Left lung (tissue), 10 donors: ENCODE data around the gene FKBP11. TPM values are rescaled to one million over a fixed set of nuclear protein-coding genes. Genes with fewer than 3 reads are reported as not detected.

Experiments
- ATAC-seq: fragments of 200-7000 bp; cut with Tn5 transposase; one replicate; pipeline ENCODE4 v1.9.1; 2020; ENCODE audit warnings: moderate library complexity
- DNase-seq, 4 donors: peaks; one replicate each; pipeline ENCODE4 v3.0.0-alpha.2; 2013 to 2020
- H3K27ac ChIP-seq, 2 donors: fragments of 200-600 bp; sonication (generic) in 1 of 2; one replicate each; pipeline versions ENCODE4 v1.5.0 to v1.8.0; 2020 to 2021
- H3K27me3 ChIP-seq, 2 donors: fragments of 200-600 bp; sonication (generic) in 1 of 2; one replicate each; pipeline versions ENCODE4 v1.5.0 to v1.8.0; 2020 to 2021
- H3K36me3 ChIP-seq, 2 donors: fragments of 200-600 bp; sonication (generic) in 1 of 2; one replicate each; pipeline versions ENCODE4 v1.5.0 to v1.8.0; 2020 to 2021
- H3K4me1 ChIP-seq, 2 donors: fragments of 200-600 bp; one replicate each; pipeline ENCODE4 v1.8.0; 2021
- H3K4me3 ChIP-seq, 2 donors: fragments of 200-600 bp; sonication (generic) in 1 of 2; one replicate each; pipeline versions ENCODE4 v1.5.0 to v1.8.0; 2020 to 2021; ENCODE audit warnings: mild to moderate bottlenecking in 1 of 2
- H3K9me3 ChIP-seq, 2 donors: fragments of 200-600 bp; sonication (generic) in 1 of 2; one replicate each; pipeline versions ENCODE4 v1.5.0 to v1.8.0; 2020 to 2021
- intact Hi-C, 2 donors: fragments of 100-400 bp; cut with DNase I; formaldehyde crosslinking; loops; one replicate each; pipeline versions ENCODE4 v1.11.2 to v1.14.2; 2022
- polyA plus RNA-seq, 6 donors: library from polyadenylated mRNA; unstranded; fragments of 120-200 nt; gene quantifications; one replicate each; pipeline ENCODE4 v1.2.1, GENCODE V29; 2013; ENCODE audit not compliant: insufficient read length in 6 of 6
- total RNA-seq, 2 donors: library from RNA; stranded (reverse); fragmentation: NEBNext Ultra II Directional; extraction: Animal tissue kit (Norgen Biotek cat#: 25700); gene quantifications; one replicate each; pipeline ENCODE4 v1.2.1, GENCODE V29; 2021
- TF ChIP-seq, protein P1 (sequence below), 2 donors: fragments of 200-600 bp; sonication (generic) in 1 of 2; IDR thresholded peaks; one replicate each; pipeline versions ENCODE4 v1.5.0 to v1.8.0; 2021; ENCODE audit warnings: antibody characterized with exemption in 2 of 2
- donor health status: DM: no; HTN: yes; CAD: no.
- donor health status: DM: no; HTN: no; CAD: no.

FKBP11 gene
- total and polyA plus RNA-seq, 8 donors = 17.2 to 87.4 (median 24.7) TPM

DNA sequence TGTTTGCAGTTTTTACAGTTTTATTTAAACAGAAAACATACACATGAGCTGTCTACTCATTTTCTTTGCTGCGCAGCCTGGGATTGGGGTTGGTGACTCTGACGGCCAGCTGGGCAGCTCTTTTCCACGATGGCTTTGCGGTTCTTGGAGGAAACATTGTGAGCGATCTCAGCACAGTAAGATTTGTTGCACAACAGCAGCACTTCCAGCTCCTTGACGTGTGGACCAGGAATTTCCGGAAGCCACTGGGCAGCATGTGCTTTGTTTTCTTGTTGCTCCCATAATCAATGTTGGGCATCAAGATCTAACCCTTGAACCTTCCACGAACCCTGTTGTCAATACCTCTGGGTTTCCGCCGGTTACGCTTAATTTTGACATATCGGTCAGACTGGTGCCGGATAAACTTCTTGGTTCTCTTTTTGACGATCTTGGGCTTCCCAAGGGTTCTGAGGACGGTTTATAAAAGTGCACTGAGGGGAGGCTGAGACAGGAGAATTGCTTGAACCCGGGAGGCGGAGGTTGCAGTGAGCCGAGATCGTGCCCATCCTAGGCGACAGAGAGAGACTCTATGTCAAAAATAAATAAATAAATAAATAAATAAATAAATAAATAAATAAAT, 21.8 kb downstream of the FKBP11 start:
- no peaks in the 10 kb centered on the region for H3K27me3 ChIP-seq
- no peak overlapping the region for H3K27ac ChIP-seq
- peak overlapping the region in 1 of 2 donors; percentile 24 for H3K4me3 ChIP-seq
- TF ChIP-seq, protein P1, sequence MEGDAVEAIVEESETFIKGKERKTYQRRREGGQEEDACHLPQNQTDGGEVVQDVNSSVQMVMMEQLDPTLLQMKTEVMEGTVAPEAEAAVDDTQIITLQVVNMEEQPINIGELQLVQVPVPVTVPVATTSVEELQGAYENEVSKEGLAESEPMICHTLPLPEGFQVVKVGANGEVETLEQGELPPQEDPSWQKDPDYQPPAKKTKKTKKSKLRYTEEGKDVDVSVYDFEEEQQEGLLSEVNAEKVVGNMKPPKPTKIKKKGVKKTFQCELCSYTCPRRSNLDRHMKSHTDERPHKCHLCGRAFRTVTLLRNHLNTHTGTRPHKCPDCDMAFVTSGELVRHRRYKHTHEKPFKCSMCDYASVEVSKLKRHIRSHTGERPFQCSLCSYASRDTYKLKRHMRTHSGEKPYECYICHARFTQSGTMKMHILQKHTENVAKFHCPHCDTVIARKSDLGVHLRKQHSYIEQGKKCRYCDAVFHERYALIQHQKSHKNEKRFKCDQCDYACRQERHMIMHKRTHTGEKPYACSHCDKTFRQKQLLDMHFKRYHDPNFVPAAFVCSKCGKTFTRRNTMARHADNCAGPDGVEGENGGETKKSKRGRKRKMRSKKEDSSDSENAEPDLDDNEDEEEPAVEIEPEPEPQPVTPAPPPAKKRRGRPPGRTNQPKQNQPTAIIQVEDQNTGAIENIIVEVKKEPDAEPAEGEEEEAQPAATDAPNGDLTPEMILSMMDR (IDR thresholded peaks at IDR 0.05) = no peak
- DNase-seq (peak in 1 of 4 donors; percentile 48), ATAC-seq (peak; percentile 30)
- peaks cover 6 to 14% of the 10 kb centered on the region in 2 donors for H3K4me1 ChIP-seq
- H3K36me3 ChIP-seq = no peaks in the 10 kb centered on the region
- no peaks in the 10 kb centered on the region for H3K9me3 ChIP-seq
- intact Hi-C loops = no loop called here

DNA sequence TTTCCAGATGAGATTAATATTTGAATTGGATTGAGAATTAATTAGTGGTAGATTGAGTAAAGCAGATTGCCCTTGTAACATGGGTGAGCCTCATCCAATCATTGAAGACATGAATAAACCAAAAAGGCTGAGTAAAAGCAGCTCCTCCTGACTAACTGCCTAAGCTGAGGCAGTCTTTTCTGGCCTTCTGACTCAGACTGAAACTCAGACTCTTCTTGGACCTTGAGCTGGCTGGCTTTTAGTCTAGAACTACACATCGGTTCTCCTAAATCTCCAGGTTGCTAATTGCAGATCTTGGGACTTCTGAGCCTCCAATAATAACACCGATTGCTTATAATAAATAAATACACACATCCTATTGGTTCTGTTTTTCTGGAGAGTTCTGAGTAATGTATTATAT, 24.0 kb downstream of the FKBP11 start:
- intact Hi-C loops = no loop called here
- Histone ChIP-seq H3K9me3 (no peaks in the 10 kb centered on the region), H3K4me1 (peaks cover 6 to 14% of the 10 kb centered on the region in 2 donors), H3K36me3 (no peaks in the 10 kb centered on the region), H3K27ac (no peak overlapping the region), H3K27me3 (no peaks in the 10 kb centered on the region), H3K4me3 (no peak overlapping the region)
- no peak for DNase-seq
- TF ChIP-seq, protein P1 (IDR thresholded peaks at IDR 0.05) = no peak
- ATAC-seq = no peak

DNA sequence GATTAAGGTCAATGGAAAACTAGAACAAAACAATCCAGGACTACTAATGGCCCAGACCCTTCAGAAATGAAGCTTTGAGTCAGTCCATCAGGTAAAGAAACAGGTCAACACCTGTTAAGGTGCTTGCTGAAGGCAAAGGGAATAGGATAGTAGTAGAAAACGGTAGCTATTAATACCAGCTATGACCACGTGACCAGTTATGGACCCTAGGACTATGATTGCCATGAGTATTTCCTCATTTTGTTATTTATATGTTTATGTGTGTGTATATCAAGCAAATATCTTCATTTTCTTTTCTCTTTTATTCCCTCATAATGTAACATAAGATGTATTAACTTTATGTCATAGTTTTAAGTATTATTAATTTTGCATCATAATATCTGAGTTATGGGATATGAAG, 25.6 kb downstream of the FKBP11 start:
- peaks cover 6 to 14% of the 10 kb centered on the region in 2 donors for H3K4me1 ChIP-seq
- ATAC-seq (no peak), DNase-seq (no peak)
- H3K9me3 ChIP-seq = no peaks in the 10 kb centered on the region
- H3K36me3 ChIP-seq = no peaks in the 10 kb centered on the region
- TF ChIP-seq, protein P1 (IDR thresholded peaks at IDR 0.05) = no peak
- no peaks in the 10 kb centered on the region for H3K27me3 ChIP-seq
- H3K4me3 ChIP-seq = no peak overlapping the region
- H3K27ac ChIP-seq = no peak overlapping the region
- intact Hi-C loops = no loop called here

DNA sequence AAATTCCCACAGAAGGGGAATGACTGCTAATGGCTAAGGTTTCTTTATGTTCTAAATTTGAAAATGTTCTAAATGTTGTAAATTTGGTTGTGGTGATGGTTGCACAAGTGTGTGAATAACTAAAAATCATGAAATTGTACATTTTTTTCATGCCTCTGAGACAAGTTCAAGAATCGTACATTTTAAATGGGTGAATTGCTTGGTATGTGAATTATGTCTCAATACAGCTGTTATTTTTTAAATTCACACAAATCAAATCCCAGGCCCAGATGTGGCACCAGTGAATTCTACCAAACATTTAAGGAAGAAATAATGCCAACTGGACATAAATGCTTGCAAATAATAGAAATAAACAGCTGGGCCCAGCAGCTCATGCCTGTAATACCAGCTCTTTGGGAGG, 31.0 kb downstream of the FKBP11 start:
- Histone ChIP-seq H3K27ac (no peak overlapping the region), H3K36me3 (no peaks in the 10 kb centered on the region), H3K9me3 (no peaks in the 10 kb centered on the region), H3K4me1 (peaks cover 3 to 8% of the 10 kb centered on the region in 2 donors), H3K27me3 (peaks cover 13 to 28% of the 10 kb centered on the region in 2 donors), H3K4me3 (no peak overlapping the region)
- intact Hi-C loops = no loop called here
- ATAC-seq (no peak), DNase-seq (no peak)
- TF ChIP-seq, protein P1 (IDR thresholded peaks at IDR 0.05) = no peak

DNA sequence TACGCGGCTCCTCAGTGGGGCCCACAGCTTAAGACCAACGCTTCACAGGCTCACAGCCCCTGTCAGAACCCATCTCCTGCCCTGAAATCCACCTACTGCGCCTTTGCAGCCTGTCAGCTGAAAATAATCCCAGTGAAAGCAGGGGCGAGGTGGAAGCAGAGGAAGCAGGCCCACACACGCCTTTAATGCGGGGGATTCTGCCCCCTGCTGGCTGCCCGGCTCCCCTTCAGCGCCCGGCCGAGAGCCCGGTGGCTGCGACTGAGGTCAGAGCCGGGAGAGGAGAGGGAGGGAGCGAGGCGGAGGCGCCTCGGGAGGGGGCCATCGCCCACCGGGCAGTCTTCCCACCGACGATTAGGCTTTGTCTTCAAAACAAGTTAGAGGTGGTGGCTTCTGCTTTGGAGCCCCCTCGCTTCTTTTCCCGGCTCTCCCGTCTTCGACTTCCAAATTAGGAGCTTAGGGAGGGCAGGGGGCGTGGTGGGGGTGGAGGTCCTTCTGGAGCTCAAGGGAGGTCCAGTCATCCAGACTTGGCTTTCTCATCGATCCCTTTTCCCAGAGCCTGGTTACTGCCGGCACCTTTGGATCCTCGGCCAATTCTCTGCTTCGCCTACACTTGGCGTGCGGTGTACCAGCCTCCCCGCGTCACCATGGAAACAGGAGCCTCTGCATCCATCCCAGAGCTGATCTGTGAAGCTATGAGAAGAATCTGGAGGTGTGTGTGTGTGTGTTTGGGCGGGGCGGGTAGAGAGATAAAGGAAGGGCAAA, 34.5 kb downstream of the FKBP11 start:
- no peak overlapping the region for H3K27ac ChIP-seq
- intact Hi-C loops = loop anchor here in 1 of 2 donors (2.0 kb wide), 1 partner anchor 36 kb away; no protein-coding TSS in a partner anchor
- peak; percentile 60 to 92 (median 78) for DNase-seq
- peaks cover 13 to 28% of the 10 kb centered on the region in 2 donors for H3K27me3 ChIP-seq
- ATAC-seq = peak; percentile 91
- no peaks in the 10 kb centered on the region for H3K9me3 ChIP-seq
- H3K4me3 ChIP-seq = peak overlapping the region in 1 of 2 donors; percentile 11
- no peaks in the 10 kb centered on the region for H3K36me3 ChIP-seq
- peaks cover 3 to 8% of the 10 kb centered on the region in 2 donors for H3K4me1 ChIP-seq
- TF ChIP-seq, protein P1 (IDR thresholded peaks at IDR 0.05) = peak; percentile 91 to 93
